Epithelial cell of esophagus (primary cell): Measurements from ENCODE around the gene MEPCE.

Source experiments
- DNase-seq: peaks from one replicate; pipeline ENCODE4 v3.0.0; 2010; ENCODE audit warnings: low read depth
- H3K4me3 ChIP-seq: 2 replicates; pipeline ENCODE4 v1.5.1; 2011; ENCODE audit warnings: mild to moderate bottlenecking, low read length, control low read depth
- TF ChIP-seq, protein P1 (sequence below): IDR thresholded peaks from 2 replicates; pipeline ENCODE4 v1.5.1; 2011; ENCODE audit warnings: low read depth, mild to moderate bottlenecking, low read length, control low read depth, inconsistent platforms; ENCODE audit not compliant: insufficient read depth; ENCODE audit errors: missing control alignments

MEPCE gene

DNA sequence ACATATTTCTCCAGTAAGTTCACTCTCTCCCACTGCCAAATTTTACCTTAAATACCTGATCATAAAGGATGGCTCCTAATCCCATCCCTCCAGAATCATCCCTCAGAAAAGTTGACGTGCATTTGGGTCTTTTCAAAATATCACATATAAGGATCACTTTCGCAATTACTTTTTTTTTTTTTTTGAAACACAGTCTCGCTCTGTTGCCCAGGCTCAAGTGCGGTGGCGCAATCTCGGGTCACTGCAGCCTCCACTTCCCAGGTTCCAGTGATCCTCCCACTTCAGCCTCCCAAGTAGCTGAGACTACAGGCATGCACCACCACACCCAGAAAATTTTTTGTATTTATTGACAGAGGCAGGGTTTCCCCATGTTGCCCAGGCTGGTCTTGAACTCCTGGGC is 18.5 kb upstream of the MEPCE start:
- DNase-seq: no peak
- TF ChIP-seq, protein P1, sequence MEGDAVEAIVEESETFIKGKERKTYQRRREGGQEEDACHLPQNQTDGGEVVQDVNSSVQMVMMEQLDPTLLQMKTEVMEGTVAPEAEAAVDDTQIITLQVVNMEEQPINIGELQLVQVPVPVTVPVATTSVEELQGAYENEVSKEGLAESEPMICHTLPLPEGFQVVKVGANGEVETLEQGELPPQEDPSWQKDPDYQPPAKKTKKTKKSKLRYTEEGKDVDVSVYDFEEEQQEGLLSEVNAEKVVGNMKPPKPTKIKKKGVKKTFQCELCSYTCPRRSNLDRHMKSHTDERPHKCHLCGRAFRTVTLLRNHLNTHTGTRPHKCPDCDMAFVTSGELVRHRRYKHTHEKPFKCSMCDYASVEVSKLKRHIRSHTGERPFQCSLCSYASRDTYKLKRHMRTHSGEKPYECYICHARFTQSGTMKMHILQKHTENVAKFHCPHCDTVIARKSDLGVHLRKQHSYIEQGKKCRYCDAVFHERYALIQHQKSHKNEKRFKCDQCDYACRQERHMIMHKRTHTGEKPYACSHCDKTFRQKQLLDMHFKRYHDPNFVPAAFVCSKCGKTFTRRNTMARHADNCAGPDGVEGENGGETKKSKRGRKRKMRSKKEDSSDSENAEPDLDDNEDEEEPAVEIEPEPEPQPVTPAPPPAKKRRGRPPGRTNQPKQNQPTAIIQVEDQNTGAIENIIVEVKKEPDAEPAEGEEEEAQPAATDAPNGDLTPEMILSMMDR: no peak
- no peak overlapping the region for H3K4me3 ChIP-seq

DNA sequence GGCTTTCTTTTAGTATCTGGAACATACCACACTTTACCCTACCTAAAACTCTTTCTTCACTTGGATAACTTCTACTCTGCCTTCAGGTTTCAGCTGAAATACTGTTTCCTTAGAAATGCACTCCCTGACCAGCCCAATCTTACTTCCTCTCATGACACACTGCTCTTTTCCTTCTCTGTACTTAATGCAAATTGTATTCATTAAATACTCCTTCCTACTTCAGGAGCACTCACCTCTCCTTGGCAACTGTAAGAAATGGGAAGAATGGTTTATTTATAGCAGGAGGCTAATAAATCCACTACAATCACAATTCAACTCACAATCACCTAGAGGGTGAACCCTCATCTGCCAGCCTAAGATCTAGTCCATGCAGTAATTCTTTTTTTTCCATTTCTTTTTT is 16.3 kb upstream of the MEPCE start:
- no peak for DNase-seq
- TF ChIP-seq, protein P1: no peak
- H3K4me3 ChIP-seq: no peak overlapping the region

- H3K4me3 ChIP-seq: no peak overlapping the region
- DNase-seq: no peak
- TF ChIP-seq, protein P1: no peak
These were observed 15.7 kb upstream of the MEPCE start for GRCh38 chr7:100413889-100414288.

- no peak overlapping the region for H3K4me3 ChIP-seq
- DNase-seq: no peak
- TF ChIP-seq, protein P1: no peak
These were observed 14.2 kb upstream of the MEPCE start for GRCh38 chr7:100415448-100415847.

DNA sequence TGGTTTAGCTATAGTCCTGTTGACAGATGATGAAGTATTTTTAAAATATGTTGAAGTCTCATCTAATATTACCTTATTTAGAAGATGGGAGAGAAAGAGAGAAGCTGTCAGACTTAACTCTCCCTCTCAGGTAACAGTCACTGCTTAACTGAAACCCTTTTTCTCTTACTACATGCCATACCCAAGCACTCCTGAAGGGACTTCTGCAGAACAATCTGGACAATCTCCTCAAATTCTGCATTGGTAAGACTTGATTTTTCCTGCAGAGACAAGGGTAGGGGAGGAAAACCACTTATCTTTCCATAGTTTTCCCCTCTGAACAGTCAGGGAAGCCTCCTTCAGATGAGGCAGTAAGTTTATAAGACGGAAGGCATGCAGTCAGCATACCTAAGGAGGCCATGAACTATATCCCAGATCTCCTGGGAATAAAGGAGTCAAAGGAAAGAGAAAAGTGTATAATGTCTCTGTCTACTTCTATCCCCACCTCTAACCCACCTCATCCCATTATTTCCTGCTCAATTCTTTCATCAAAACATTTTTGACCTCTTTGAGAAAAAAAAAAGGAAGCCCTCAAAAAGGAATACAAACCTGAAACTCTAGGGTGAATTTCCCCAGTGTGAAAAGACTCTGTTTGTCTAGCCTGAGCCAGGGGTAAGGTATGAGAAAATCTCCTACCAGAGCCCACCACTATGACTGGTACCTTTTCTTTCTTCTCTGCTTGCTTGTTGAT is 10.5 kb upstream of the MEPCE start:
- TF ChIP-seq, protein P1: peak; percentile 7
- DNase-seq: no peak
- H3K4me3 ChIP-seq: no peak overlapping the region

DNA sequence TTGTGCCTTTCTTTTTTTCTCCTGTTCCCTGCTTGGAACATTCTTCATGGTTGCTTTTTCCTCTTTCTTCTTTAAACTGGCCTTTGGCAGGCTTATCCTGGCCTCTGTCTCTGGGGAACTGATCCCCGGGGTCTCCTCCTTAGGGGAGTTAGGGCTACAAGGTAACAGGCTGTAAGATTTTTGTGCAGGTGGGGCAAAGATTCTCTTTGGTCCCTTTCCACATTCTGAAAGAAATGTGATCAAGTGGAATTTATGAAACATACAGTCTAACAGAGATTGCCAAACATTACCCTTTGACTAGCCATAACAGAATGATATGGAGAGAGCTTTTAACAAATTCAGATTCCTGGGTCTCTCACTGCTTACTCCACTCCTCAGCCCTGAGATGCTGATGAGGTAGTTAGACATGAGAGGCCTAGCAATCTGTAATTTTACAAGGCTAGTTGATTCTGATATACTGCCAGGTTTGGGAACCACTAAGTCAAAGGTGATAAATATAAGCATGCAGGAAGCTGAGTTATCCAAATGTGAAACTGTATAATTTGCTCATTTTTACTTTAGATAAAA is 9.9 kb upstream of the MEPCE start:
- TF ChIP-seq, protein P1: no peak
- DNase-seq: no peak
- H3K4me3 ChIP-seq: no peak overlapping the region

DNA sequence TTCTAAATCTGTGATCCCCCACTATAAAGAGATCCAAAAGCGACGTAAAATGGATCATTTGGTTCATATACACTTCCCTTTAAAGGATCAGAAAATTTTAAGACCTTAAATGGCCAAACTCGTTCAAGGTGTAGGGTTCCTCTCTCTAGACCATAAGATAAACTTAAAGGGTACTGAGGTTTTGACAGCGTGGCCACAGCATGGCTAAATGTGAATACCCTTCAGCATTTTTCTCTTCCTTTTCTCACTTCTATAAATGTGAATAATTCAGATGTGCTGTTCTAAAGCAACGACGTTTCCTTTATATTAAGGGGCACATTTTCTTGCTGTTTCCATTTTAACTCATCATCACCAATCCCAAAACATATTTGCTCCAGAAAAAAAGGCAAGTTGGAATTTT is 6.3 kb upstream of the MEPCE start:
- TF ChIP-seq, protein P1: no peak
- H3K4me3 ChIP-seq: no peak overlapping the region
- no peak for DNase-seq
